ENCODE data around the gene TGM6. TPM values are rescaled to one million over a fixed set of nuclear protein-coding genes. Genes with fewer than 3 reads are reported as not detected.
A peak's percentile ranks its signal among the peaks of the same experiment; 100 is the strongest.

The TGM6 gene
- total RNA-seq, 2 experiments from 2014 or later, result not detected

DNA sequence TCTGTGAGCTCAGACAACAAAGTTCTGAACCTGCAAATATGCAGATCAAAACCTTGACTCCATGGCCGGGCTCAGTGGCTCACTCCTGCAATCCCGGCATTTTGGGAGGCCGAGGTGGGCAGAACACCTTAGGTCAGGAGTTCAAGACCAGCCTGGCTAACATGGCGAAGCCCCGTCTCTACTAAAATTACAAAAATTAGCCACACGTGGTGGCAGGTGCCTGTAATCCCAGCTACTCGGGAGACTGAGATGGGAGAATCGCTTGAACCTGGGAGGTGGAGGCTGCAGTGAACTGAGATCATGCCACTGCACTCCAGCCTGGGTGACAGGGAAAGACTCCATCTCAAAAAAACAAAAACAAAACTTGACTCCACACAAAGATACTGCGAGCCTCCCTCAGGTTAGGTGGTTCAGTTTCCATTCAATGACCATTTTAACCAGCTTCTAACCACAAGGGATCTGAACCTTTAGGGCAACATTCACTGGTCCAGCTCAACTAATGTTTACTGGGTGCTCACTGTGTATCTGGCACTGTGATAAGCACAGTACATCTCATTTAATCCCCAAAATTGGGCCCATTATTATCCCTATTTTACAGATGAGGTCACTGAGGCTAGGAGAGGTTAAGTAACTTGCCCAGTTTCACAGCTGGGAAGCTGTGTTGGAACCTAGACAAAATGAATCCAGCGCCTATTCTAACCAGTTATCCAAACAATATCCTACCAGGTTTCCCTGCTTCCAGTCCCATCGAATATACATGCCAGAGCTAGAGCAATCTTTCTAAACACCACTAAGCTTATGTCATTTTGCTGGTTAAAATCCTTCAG is 88.1 kb downstream of the TGM6 start:
- peaks cover 42% of the 10 kb centered on the region for H3K4me1 Mint-ChIP-seq
- H3K27me3 Mint-ChIP-seq, result no peaks in the 10 kb centered on the region
- peak overlapping the region; percentile 77 for H3K27ac Mint-ChIP-seq
- H3K36me3 Mint-ChIP-seq, result peaks cover 74% of the 10 kb centered on the region
- peak overlapping the region; percentile 98 for H3K4me3 Mint-ChIP-seq
- no peak for DNase-seq
- H3K9me3 Mint-ChIP-seq, result no peaks in the 10 kb centered on the region

DNA sequence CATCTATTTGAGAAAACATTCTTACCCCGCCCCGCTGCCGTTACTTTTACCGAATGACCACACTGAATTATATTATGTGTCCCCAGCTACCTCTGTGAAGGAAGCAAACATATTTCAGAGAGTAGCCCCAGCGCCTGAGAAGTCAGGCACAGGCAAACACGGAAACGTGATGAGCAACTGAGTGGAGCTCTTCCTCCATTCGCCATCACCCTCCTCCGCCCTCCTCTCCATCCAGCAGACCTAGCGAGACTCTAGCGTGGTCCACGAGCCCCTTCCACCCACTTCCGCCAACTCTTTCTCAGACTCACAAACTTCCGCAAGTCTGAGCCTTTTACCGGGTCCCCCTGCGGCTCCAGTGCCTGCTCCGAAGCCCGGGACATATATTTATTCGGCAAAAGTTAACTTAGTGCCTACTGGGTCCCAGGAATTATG is 89.3 kb downstream of the TGM6 start:
- peak overlapping the region; percentile 100 for H3K27ac Mint-ChIP-seq
- H3K27me3 Mint-ChIP-seq, result no peaks in the 10 kb centered on the region
- peak; percentile 61 for DNase-seq
- peak overlapping the region; percentile 98 for H3K4me3 Mint-ChIP-seq
- peaks cover 39% of the 10 kb centered on the region for H3K4me1 Mint-ChIP-seq
- H3K9me3 Mint-ChIP-seq, result no peaks in the 10 kb centered on the region
- peaks cover 69% of the 10 kb centered on the region for H3K36me3 Mint-ChIP-seq

DNA sequence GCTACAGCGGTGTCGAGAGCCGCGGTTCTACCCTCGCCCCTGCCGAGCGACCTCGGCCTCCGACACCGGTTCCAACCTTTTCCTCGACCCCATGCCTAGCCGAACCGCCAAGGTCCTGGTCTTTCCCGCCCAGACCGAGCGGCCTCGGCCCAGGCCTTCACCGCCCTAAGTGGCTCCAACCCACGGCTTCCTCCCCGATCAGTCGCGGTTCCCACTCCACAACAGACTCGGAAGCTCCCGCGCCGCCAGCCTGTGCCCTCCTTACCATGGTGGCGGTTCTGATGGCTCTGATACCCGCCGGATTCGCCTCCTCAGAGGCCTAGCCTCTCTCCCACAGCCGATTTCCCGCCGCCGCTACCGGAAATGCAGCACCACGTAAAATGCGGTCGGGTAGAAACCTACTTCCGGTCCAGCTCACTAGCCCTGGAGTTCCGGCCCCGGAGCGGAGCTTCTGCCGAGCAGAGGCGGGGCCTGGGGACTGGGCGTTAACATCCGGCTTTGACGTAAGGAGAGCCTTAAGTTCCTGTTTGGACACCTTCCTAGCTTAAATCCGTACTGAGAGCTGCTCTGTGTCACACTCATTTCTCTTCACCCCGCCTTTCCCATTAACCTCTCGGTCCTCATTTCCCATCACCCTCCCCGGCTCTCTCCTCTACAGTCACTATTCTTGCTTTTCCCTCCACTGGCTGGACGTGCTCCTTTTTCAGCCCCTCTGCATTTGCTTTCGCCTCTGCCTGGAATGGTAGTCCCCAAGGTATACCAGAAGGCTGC is 89.9 kb downstream of the TGM6 start, which contains the start of gene SNRPB:
Gene SNRPB, minus strand, starts transcription at position 367 of the 771 bp plus-strand sequence. Its CDS starts 99 bp downstream, at position 268.
- Mint-ChIP-seq H3K36me3 (peaks cover 63% of the 10 kb centered on the region), H3K9me3 (no peaks in the 10 kb centered on the region), H3K27ac (peak within 1 kb of the TSS; percentile 100), H3K27me3 (no peaks in the 10 kb centered on the region), H3K4me3 (peak within 1 kb of the TSS; percentile 98), H3K4me1 (peaks cover 39% of the 10 kb centered on the region)
- DNase-seq, result peak; percentile 95

DNA sequence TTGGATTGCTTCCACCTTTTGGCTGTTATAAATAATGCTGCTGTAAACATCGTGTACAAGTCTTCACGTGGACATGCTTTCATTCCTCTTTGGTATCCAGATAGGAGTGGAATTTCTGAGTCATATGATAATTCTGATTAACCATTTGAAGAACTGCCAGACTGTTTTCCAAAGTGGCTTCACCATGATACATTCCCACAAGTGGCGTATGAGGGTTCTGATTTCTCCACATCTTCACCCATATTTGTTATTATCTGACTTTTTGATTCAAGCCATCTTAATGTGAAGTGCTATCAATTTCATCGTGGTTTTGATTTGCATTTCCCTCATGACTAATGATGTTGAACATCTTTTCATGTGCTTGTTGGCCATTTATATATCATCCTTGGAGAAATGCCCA is 92.8 kb downstream of the TGM6 start:
- DNase-seq, result no peak
- peaks cover 43% of the 10 kb centered on the region for H3K36me3 Mint-ChIP-seq
- peaks cover 16% of the 10 kb centered on the region for H3K4me1 Mint-ChIP-seq
- no peaks in the 10 kb centered on the region for H3K9me3 Mint-ChIP-seq
- no peak overlapping the region for H3K27ac Mint-ChIP-seq
- no peak overlapping the region for H3K4me3 Mint-ChIP-seq
- H3K27me3 Mint-ChIP-seq, result no peaks in the 10 kb centered on the region

DNA sequence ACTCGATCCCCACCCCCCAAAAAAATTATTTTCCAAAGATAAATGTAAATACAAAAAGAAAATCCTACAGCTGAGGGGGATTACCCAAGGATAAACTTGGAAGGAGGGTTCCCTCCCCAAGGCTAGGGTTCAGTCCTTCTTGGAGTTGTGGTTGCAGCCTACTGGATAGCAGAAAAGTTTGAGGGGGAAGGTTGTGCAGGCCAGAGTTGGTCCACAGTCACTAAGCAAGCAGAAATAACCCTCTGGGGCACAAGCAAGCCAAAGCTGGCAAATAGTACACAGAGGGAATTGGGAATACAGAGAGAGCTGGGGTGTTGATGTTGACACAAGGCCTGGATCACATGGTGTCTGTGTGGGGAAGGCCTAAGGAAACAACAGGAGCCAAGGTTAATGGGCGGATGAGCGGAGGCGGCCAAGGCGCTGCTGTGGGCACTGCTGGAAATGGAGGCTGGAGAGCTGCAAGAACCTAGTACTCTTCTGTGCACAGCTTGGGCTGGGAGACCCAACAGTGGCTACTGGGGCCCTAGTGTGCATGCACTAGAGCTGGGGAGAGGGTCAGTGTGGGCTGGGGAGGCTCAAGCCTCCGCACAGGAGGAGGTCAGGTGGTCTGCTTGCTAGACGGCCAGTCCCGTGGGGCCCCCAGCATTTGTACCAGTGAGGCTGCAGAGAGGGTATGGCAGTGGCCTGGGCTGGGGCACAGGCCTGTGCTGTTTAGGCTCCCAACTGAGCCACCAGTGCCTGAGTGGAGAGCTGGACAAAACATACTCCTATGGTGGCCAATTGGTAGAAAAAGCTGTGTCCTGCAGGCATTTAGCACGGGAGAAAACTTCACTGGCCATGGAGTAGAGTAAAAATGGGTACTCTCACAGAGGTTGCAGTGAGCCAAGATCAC is 95.4 kb downstream of the TGM6 start:
- Mint-ChIP-seq H3K27ac (no peak overlapping the region), H3K36me3 (peaks cover 38% of the 10 kb centered on the region), H3K4me1 (peaks cover 6% of the 10 kb centered on the region), H3K4me3 (no peak overlapping the region), H3K9me3 (peaks cover 4% of the 10 kb centered on the region), H3K27me3 (no peaks in the 10 kb centered on the region)
- DNase-seq, result no peak

DNA sequence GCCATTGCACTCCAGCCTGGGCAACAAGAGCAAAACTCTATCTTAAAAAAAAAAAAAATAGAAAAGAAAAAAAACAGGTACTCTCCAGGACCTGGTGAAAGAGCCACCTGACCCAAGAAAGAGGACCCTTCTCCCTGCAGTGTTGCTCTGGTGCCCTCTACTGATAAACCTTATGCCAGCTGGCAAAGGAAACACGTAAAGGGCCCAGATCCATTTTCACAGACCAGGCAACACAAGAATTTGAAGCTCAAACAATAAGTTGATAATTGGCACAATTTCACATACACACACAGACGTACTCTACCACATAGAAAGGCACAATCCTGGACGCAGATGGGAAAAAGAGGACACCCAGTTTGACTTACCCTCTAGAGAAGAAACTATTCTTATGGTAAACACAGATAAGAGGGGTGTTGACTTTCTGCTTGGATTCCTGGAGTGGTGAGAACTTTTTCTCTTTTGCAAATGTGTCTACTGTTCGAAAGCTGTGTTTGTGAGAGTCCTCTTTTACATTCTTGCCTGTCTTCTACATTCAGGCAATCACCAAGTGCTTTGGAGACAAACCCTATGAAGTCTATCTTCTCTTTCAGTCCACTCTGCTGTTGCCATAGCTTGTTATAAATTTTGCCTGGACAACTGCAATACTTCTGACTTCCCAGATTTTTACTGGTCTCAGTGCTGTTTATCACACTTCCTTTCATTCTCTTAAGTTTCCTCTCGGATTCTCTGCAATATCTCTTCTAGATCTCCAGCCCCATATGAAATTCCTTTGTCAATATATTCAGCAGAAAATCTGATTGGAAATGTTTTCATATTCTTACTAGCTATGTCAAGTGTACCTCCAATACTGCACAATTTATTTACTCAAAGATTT is 96.3 kb downstream of the TGM6 start:
- Mint-ChIP-seq H3K4me3 (no peak overlapping the region), H3K27ac (no peak overlapping the region), H3K9me3 (peaks cover 5% of the 10 kb centered on the region), H3K36me3 (peaks cover 42% of the 10 kb centered on the region), H3K4me1 (peaks cover 4% of the 10 kb centered on the region), H3K27me3 (no peaks in the 10 kb centered on the region)
- DNase-seq, result no peak

DNA sequence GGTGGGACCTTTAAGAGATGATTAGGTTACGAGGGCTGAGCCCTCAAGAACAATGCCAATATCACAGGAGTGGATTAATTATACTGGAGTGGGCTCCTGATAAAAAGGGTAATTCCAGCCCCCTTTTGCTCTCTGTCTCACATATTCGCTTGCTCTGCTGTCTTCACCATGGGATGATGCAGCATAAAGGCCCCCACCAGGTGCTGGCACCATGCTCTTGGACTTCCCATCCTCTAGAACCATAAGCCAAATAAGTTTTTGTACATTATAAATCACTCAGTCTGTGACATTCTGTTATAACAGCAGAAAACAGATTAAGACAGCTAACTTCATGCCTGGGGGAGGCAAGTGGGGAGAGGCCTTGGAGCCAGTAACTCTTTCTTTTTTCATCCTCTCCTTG is 99.7 kb downstream of the TGM6 start:
- no peaks in the 10 kb centered on the region for H3K4me1 Mint-ChIP-seq
- peaks cover 5% of the 10 kb centered on the region for H3K9me3 Mint-ChIP-seq
- H3K4me3 Mint-ChIP-seq, result no peak overlapping the region
- peaks cover 53% of the 10 kb centered on the region for H3K36me3 Mint-ChIP-seq
- no peak overlapping the region for H3K27ac Mint-ChIP-seq
- no peak for DNase-seq
- no peaks in the 10 kb centered on the region for H3K27me3 Mint-ChIP-seq

Other genes with a start within 250 kb of the TGM6 start
- gene TGM3, start 84.9 kb upstream of the TGM6 start, total RNA-seq, result not detected
- gene SNRPB, start 89.9 kb downstream of the TGM6 start, total RNA-seq, result 100 to 1,000 TPM; 481 to 500 TPM
- gene ZNF343, start 128.0 kb downstream of the TGM6 start, total RNA-seq, result 10 to 100 TPM in 1 of 2 experiments, 1 to 10 TPM in 1; 8.8 to 10.4 TPM
- gene TMC2, start 155.7 kb downstream of the TGM6 start, total RNA-seq, result not detected

All from activated naive CD8-positive, alpha-beta T cell treated with anti-CD3 and anti-CD28 coated beads for 36 hours (primary cell).